GM12878 (cell line): Measurements from ENCODE around the gene KANK4.

Experiments
- BACH1 ChIP-seq: fragments of 450-650 bp; IDR thresholded peaks from 2 replicates; pipeline ENCODE4 v1.6.1; 2017; ENCODE audit warnings: mild to moderate bottlenecking, borderline replicate concordance
- GABPA ChIP-seq: IDR thresholded peaks from 2 replicates; pipeline ENCODE4 v1.6.1; 2014; ENCODE audit warnings: antibody characterized with exemption, low read depth, mild to moderate bottlenecking, inconsistent platforms

DNA sequence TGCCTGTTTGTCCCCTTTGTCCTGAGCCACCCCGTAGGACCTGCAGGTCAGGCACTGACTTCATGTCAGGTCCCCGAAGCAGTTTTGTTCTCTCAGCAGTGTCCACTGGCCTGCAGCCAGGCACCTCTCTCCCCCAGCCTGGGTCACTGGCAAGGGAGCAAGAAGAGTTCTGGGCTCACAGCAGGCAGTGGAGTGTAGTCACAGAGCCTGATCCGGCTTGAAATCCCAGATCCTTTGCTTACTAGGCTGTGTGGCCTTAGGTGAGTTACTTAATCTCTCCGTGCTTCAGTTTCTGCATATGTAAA is 90.4 kb downstream of the KANK4 start:
- TF ChIP-seq GABPA (no peak), BACH1 (no peak)
